ENCODE measurements around the gene PIGU. TPM values are rescaled to one million over a fixed set of nuclear protein-coding genes. Genes with fewer than 3 reads are reported as not detected.
A peak's percentile ranks its signal among the peaks of the same experiment; 100 is the strongest.

Gene PIGU
- total and polyA plus RNA-seq, 2 of the 13 experiments (the other 11 are each of a cell fraction or from before 2014, with no cell fraction given), result 45.5 to 231 TPM

DNA sequence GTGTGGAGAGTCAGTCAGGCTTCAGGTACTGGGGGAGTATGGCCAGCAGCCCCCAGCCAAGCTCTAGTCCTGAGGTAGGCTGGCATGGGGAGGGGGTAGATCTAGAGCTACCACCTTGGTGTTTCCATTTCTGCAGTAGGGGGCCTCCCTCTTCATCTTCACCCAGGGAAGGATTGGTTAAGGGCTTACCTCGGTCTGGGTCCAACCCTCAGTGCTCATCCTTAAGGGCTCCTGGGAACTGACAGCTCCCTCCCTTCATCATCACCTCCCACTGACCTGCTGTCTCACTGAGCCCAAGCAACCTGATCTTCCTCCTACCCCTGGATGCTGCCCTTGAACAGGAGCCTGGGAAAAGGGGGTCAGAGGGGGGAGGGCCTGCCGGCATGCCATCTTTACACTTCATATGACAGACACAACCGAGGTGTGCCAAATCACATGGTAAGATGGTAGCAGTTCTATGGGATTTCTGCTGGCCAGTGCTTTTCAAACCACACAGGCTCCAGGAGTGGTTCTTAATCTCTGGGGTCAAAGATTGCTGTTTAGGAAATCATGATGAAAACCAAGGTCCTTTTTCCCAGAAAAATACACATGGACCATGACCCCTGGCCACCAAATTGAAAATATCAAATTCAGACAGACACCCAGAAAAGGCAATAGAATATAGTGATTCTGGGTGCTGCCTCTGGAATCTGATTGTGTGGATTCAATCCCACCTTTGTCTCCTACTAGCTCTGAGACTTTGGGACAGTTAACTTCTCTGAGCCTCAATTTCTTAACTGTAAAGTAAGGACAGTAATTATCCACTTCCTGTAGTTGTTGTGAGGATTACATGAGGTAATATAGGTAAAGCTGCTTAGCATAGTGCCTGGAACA, 30.3 kb upstream of the PIGU start (continued):
- TF ChIP-seq TERF1 (CRISPR knock-in tag; IDR thresholded peaks at IDR 0.05) (no peak), ZNF18 (CRISPR knock-in tag; IDR thresholded peaks at IDR 0.05; ENCODE audit: insufficient replicate concordance) (peak; percentile 84), TSC22D2 (CRISPR knock-in tag; IDR thresholded peaks at IDR 0.05; ENCODE audit: borderline replicate concordance) (0 out of 2 replicates have a peak, but pooled peaks have one; percentile 32), RBFOX2 (IDR thresholded peaks at IDR 0.05; ENCODE audit: low read depth, low read length) (peak; percentile 57), ZFX (CRISPR knock-in tag; IDR thresholded peaks at IDR 0.05; ENCODE audit: low read depth) (peak; percentile 21; the same call in 1 of the 2 replicates), MED1 (CRISPR knock-in tag; IDR thresholded peaks at IDR 0.05) (peak; percentile 80), CERS6 (CRISPR knock-in tag; IDR thresholded peaks at IDR 0.05) (0 out of 2 replicates have a peak, but pooled peaks have one; percentile 19), ZNF350 (CRISPR knock-in tag; IDR thresholded peaks at IDR 0.05; ENCODE audit: borderline replicate concordance, low read depth) (no peak), GABPA (IDR thresholded peaks at IDR 0.05; ENCODE audit: low read depth, low read length) (no peak), GABPA (CRISPR knock-in tag; IDR thresholded peaks at IDR 0.05; ENCODE audit: low read depth) (peak; percentile 14; the same call in 1 of the 2 replicates), ZNF12 (CRISPR knock-in tag; IDR thresholded peaks at IDR 0.05) (no peak), TCF7 (IDR thresholded peaks at IDR 0.05; ENCODE audit: low read depth) (0 out of 2 replicates have a peak, but pooled peaks have one; percentile 33), KDM5A (IDR thresholded peaks at IDR 0.05; ENCODE audit: borderline replicate concordance, low read length) (no peak), CCDC6 (CRISPR knock-in tag; IDR thresholded peaks at IDR 0.05) (peak; percentile 49; the same call in 1 of the 2 replicates), SIX1 (CRISPR knock-in tag; IDR thresholded peaks at IDR 0.05; ENCODE audit: borderline replicate concordance) (peak; percentile 26; the same call in 1 of the 2 replicates), MEIS2 (CRISPR knock-in tag; IDR thresholded peaks at IDR 0.05) (0 out of 2 replicates have a peak, but pooled peaks have one; percentile 63)
- TF ChIP-seq, protein P1, sequence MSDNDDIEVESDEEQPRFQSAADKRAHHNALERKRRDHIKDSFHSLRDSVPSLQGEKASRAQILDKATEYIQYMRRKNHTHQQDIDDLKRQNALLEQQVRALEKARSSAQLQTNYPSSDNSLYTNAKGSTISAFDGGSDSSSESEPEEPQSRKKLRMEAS (IDR thresholded peaks at IDR 0.05), result peak; percentile 63
- TF ChIP-seq, protein P2, sequence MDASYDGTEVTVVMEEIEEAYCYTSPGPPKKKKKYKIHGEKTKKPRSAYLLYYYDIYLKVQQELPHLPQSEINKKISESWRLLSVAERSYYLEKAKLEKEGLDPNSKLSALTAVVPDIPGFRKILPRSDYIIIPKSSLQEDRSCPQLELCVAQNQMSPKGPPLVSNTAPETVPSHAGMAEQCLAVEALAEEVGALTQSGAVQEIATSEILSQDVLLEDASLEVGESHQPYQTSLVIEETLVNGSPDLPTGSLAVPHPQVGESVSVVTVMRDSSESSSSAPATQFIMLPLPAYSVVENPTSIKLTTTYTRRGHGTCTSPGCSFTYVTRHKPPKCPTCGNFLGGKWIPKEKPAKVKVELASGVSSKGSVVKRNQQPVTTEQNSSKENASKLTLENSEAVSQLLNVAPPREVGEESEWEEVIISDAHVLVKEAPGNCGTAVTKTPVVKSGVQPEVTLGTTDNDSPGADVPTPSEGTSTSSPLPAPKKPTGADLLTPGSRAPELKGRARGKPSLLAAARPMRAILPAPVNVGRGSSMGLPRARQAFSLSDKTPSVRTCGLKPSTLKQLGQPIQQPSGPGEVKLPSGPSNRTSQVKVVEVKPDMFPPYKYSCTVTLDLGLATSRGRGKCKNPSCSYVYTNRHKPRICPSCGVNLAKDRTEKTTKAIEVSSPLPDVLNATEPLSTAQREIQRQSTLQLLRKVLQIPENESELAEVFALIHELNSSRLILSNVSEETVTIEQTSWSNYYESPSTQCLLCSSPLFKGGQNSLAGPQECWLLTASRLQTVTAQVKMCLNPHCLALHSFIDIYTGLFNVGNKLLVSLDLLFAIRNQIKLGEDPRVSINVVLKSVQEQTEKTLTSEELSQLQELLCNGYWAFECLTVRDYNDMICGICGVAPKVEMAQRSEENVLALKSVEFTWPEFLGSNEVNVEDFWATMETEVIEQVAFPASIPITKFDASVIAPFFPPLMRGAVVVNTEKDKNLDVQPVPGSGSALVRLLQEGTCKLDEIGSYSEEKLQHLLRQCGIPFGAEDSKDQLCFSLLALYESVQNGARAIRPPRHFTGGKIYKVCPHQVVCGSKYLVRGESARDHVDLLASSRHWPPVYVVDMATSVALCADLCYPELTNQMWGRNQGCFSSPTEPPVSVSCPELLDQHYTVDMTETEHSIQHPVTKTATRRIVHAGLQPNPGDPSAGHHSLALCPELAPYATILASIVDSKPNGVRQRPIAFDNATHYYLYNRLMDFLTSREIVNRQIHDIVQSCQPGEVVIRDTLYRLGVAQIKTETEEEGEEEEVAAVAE (CRISPR knock-in tag; IDR thresholded peaks at IDR 0.05; ENCODE audit: borderline replicate concordance), result peak; percentile 43; the same call in 1 of the 2 replicates
- TF ChIP-seq, protein P3, sequence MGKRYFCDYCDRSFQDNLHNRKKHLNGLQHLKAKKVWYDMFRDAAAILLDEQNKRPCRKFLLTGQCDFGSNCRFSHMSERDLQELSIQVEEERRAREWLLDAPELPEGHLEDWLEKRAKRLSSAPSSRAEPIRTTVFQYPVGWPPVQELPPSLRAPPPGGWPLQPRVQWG (CRISPR knock-in tag; IDR thresholded peaks at IDR 0.05; ENCODE audit: borderline replicate concordance, low read depth), result no peak
